ELR (cell line): Measurements from ENCODE around the gene CTDSPL.

Experiments
- DNase-seq: peaks from one replicate; pipeline ENCODE4 v3.0.0-alpha.2; 2015; ENCODE audit warnings: low read depth

Gene CTDSPL

DNA sequence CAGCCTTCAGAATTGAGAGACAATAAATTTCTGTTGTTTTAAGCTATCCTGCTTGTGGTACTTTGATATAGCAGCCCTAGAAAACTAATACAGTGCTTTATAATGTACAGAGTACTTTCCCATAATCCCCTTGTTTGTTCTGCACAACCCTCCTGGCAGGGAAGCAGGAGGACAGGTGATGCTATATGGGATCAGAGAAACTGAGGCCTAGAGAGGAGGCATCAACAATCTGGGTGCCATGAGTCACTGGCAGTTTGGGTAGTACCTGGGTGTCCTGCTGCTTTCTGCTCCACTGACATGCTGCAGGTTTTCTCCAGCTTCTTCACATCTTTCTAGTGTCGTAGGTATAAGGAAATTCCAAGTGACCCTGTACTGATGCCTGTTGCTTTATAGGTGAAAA lies 55.0 kb downstream of the CTDSPL start:
- DNase-seq = no peak

DNA sequence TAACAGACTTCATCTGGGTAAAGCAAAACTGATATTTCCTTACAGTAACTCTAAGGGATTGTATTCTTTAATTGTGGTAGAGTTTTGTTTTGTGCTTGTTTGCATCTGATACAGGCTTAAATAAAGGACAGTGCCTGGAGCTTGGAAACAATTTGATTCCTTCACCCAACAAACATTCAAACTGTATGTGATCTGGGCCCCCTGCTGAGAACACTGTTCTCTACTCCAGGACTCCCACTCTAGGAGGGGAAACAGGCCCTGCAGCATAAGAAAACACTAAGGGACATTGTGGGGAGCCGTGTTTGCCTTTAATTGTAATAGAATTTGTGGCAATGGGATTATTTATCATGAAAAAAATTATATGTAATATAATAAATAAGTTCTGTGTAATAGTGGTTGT lies 56.9 kb downstream of the CTDSPL start:
- DNase-seq = no peak

DNA sequence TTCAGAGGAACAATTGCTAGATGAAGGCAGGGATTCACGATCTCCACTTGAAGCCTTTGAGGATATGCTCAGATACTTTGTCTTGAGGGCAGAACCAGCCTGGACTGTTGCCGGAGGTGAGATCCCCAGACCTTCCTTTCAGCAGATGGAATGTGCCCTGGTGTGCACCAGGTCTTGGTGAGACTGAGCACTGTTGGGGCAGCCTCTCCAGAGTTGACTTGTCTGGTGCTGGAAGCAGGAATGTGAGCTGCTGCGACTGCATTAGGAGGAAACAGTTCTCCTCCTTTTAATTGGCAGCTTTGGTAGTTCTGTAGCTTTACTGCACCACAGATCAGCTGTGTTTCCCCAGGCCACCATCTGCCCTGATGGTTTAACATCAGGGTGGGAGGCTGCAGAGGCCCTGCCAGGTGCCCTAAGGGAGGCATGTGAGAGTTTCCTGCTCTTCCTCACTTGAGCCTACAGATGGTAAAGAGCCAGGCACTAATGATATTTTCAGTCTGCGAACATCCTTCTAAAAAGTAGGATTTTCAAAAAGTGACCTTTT lies 58.5 kb downstream of the CTDSPL start:
- no peak for DNase-seq

DNA sequence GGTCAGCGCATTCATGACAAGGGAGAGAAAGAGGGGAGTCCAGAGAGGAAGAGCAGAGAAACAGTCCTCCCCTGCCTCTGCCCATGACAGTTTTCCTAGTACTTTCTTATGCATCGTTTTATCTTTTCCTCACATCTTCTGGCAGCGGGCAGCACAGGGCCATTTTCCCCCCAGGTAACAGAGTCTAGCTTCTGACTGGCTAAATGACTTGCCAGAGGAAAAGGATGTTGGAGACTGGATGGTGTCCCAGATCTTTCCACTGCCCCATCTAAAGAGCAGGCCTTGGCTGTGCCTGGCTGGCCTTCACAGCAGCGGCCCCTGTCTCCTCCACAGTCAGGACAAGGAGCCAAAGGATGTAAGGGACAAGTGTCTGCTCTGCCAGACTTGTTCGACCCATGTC lies 59.3 kb downstream of the CTDSPL start:
- no peak for DNase-seq

DNA sequence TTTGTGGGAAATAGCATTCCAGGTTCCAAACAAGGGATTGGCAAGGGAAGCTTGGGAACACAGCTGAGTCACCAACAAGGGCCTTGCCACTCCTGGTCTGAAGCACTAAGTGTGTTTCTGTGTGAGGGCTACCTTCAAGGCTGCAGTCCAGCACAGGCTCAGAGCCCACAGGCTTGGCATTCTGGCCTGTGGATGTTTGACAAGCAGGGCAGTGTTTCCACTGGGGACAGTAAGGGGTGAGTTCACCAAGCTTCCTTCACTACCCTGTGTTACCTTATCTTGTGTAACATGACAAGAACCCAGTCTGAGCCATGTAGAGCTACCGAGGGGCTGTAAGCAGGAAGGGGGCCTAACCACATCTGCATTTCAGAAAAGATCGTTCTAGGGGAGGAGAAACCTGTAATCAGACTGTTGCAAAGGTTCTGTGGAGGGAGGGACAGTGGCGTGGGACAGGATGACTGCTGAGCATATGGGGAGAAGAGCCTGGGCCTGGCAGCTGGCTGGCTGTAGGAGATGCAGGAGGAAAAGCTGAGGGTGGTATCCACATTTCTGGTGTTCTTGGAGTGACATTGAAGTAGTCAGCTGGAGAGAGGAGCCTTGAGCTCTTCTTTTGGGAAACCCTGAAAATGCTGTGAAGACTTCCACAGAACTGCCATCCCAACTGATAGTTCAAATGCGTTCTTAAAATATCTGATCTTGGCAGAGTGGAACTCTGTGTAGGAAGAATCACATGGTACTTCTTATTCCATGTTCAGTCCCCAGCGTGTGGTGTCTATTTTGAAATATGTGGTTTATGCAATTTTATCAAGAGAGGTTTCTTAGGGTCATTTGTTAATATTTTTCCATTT lies 61.3 kb downstream of the CTDSPL start:
- DNase-seq = peak; percentile 17

DNA sequence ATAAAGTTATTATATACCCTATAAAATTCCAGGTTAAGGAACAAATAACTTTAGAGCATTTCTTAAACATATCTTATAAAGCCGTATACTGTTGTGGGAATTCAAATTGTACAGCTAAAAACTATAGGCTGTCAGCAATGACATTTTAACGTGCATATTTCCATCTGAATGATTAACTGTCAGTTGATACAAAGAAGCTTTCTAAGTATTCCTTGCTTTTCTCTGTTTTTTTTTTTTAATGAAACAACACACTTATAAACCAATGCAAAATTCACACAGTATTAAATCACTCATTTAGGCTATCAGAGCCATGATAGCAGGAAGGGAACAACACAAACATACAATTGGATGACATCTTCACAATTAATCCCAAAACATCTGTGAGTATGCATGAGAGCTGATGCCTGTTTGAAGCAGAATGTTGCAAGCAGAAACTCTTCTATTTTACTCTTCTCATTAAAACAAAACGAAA lies 61.9 kb downstream of the CTDSPL start:
- DNase-seq = no peak

DNA sequence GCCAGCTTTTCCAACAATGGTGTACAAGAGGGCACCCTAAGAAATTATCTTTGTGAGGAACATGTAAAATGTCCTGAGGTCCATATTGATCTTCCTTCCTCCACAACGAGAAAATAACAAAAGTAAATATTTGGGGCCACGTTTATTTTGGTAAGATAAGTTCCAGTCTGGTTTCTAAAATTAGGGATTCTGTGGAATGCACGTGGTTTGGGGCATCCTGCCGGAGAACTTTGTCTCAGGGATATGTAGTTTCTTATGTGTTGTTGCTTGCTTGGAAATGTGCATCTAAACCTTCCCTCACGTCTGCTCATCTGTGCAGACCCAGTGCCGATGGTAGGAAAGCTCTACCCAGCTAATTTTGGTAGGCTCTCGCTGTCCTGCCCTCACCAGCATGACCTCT lies 62.8 kb downstream of the CTDSPL start:
- no peak for DNase-seq

DNA sequence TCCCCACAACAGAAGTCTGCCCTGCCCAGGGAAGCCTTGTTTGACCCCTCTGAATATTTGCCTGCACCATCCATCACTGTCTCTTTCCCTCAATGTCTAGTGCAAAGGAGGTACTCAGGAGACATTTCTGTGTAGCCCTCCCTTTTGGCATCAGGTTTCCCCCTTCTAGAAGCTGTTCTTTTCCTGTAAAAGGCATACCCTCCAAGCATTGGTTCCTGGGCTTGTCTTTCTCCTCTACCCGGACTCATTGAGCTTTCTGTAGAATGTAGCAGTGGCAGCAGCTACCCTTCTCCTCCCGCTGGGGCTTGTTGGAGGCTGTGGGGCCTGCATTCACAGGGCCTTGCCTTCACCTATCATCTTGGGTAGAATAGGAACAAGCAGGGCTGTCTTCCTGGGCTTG lies 63.5 kb downstream of the CTDSPL start:
- DNase-seq = no peak

DNA sequence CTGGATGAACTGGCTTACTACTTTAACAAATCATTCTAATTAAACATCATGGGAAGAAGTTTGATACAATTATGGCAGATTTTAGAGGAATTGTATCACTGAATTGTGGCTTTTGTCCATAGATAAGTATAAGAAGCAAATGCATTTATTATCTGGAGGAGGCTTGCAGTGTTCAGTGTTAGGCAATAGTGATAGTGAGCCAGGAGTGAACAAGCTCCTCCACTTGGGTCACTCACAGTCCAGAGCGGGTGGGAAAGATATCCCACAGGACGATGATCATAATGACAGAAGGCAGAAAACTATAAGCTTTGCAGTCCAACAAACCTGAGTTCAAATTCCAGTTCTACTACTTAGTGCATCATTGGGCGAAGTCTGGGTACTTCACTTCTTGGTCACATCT lies 64.9 kb downstream of the CTDSPL start:
- DNase-seq = no peak

DNA sequence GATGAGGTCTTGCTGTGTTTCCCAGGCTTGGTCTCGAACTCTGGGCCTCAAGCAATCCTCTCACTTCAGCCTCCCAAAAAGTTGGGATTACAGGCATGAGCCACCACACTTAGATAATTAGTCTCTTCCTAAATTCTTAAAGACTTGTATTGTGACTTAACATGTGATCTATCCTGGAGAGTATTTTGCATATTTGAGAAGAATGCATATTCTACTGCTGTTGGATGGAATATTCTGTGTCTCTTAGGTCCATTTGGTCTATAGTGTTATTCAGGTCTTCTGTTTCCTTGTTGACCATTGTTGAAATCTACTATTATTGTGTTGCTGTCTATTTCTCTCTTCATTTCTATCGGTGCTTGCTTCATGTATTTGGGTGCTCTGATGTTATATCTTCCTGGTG lies 68.8 kb downstream of the CTDSPL start:
- DNase-seq = no peak

DNA sequence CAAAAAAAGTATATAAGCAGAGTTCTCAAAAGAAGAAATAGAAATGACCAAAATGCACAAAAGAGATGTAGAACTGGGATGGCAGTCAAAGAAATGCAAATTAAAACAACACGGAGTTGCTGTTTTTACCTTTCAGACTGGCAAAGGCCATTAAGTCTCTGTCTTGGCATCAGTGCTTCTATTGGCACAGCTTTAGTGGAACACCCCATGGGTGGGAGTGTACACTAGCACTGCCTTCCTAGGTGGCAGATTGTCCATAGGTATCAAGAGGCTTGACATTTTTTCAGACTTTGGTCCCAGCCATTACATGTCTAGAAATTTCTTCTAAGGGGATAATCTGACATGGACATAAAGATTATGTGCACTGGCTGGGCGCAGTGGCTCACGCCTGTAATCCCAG lies 70.8 kb downstream of the CTDSPL start:
- no peak for DNase-seq

DNA sequence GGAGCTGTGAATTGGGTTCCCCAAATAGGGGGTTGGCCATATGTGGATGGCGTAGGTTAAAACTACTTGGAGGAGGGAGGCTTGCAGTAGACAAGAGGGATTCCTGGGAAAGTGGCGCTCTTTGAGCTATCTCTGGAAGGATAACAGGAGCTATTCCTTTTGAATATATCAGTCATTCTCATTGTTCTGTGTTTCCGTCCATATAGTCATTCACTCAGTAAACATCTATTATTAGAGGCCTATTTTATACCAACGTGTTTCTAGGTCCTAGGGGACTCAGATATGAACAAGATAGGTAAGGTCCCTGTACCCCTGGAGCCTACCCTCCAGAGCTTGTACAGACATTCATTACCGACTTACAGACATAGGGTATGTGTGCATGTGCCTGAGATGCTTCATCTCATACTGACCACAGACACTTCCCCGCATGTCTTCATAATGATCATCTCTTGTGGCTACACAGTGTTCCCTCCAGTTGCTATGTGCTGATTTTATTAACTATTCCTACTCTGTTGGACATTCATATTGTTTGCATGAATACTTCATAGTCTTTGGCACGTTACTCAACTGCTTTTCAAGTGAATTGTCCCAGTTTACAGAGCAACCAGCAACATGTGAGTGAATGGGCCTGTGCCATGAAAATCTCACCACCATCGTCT lies 73.1 kb downstream of the CTDSPL start:
- DNase-seq = peak; percentile 32

DNA sequence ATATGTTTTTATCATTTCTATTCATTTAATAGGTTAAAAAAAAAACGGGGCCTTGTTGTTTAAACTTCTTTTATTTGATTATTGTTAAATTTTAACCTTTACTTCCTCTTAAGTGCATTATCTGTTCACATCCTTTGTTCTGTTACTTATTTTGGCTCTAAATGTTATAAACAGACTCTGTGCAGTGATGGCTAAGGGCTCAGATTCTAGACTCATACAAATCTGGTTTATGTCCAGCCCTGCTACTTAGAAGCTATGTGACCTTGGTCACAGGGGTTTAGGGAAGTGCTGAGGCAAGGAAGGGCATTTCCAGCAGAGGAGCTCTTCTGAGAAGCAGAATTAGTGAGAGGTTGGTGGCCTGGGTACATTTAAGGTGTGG lies 73.6 kb downstream of the CTDSPL start:
- DNase-seq = peak; percentile 16

DNA sequence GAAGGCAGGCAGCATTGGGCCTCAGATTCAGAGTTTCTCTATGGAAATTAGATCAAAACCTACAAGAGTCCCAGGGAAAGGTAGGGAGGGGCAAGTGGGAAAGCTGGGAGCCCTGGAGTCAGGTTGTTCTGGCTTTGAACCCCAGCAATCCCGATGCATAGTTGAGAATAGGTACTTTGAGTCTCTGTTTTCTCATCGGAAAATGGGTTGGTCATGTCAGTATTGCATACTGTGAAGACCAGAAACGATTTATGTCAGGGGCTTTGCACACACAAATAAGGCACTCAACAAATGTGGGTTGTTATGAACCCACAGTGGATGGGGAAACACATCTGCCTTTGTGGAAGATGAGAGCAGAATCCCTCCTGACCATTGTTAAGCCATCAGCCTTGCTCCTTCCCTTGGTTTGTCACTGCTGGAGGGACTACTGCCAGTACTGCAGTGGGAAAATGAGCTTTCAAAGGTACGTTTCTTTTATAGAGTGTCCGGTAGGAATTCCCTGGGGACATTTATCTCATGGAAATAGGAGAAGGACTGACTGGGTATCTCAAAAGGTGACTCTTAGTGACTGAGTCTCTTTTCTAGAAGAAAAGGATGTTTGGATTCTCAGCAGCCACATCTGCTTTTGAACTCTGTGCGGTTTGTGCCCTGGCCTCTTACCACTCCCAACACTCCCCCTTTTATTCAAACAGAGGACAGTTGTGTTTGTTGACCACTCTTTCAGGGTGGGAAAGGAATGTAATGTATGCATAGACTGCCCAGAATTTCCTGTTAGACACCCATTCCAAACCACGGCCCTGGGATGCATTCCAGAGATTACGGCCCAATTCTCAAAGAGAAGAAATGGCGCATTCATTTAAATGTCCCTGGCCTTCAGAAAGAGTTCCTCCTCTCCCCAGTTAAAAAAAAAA lies 74.3 kb downstream of the CTDSPL start:
- peak; percentile 96 for DNase-seq

DNA sequence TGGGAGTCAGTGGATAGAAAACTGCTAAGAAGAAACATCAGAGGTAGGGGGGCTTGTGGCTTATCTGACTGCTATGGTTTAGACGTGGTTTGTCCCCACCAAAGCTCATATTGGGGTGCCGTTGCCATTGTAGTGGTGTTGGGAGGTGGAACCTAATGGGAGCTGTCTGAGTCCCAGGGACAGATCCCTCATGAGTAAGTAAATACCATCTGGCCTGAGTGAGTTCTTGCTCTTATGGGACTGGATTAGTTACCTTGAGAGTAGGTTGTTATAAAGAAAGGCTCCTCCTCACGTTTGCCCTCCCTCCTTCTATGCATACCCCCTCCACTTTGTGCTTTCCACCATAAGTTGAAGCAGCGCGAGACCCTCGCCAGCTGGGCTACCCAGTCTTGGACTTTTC lies 75.5 kb downstream of the CTDSPL start:
- DNase-seq = peak; percentile 16

DNA sequence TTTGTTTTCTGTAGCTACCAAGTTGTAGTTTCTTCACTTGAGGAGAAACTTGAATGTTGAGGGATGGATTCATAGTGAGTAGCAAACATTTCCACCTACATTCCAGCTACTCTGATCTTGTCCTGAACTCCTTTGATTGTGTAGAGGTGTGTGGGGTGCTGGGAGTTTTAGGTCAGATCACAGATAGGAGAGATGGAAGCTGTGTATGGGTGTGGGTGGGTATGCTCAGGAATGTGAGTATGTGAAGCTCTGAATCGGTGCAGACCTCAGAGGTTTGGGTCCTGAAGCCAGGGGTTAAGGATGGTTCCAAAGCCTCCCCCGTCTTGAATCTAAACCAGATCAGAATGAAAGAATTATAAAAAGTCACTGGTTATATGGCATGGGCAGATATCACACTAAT lies 76.3 kb downstream of the CTDSPL start:
- no peak for DNase-seq

DNA sequence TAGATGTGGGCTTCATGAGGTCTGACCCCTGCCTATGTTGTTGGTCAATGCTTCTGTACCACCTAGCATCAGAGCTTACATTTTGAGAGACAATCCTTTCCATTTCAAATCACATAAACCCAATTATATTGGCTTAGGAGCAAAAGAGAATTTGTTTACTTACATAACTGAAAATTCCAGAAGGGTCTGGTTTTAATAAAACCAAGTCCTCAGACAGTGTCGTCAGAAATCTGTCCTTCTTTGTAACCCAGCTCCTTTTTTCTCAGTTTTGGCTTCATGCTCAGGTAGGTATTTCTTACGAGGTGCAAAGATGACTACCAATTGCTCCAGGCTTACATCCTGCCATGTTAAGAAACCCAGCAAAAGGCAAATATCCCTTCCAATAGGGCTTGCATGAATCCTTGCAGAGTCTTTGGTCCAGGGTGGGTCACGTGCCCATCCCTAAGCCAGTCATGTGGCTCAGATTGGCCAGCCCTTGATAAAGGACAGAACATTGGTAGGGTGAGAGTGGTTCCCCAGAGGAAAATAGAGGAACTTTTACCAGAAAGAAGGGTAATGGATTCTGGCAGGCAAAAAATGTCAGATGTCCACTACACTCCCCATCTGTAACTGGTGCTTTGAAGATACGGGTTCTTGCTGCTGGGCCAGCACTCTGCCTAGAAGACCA lies 78.7 kb downstream of the CTDSPL start:
- no peak for DNase-seq

DNA sequence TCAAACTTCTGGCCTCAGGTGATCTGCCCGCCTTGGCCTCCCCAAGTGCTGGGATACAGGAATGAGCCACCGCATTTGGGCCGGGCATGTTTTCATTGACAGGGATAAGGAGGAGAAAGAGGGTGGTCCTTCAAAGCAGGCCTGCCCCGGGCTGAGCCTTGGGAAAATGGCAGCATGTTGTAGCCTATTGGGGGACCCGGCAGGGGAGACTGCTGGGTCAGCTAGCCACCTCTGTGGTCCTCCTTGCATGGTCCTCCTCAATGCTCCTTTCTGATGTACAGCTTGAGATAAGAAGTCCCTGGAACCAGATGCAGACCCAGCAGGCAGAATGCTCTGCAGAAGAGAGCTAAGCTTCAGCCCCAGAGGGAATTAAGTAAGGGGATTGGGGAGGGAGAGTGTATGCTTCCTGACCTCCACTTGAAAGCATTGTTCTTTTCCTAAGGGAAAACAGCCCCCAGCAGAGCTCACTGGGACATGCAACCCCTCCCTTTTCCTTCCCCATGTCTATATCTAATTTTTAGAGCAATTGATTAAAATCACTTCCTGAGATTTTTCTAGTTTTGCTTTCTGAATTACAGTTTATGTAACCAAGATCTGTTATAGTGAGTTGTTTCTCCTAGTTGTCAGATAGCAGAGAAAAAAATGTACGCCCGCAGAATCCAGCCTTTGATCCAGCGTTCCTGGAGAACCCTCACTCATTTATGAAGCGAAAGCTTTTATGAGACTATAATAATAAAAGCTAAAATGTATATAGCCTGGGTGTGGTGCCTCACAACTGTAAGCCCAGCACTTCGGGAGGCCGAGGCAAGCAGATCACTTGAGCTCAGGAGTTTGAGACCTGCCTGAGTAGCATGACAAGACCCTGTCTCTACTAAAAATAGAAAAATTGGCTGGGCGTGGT lies 80.2 kb downstream of the CTDSPL start:
- DNase-seq = no peak

DNA sequence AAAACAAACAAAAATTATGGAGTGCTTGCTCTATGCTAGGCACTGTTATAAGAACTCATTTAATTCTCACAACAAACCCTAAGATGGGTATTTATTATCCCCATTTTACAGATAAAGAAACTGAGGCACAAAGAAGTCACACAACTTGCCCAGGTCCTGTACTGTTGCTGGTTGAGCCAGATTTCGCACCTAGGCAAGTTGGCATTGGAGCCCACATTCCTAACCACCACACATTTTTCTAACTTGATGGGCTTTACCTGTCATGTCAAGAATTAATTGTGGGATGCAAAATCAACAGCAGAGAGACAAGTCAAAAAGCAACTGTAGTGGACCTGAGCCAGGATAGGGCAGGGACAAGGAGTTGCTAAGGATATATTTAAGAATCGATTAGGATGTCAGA lies 81.0 kb downstream of the CTDSPL start:
- DNase-seq = no peak

DNA sequence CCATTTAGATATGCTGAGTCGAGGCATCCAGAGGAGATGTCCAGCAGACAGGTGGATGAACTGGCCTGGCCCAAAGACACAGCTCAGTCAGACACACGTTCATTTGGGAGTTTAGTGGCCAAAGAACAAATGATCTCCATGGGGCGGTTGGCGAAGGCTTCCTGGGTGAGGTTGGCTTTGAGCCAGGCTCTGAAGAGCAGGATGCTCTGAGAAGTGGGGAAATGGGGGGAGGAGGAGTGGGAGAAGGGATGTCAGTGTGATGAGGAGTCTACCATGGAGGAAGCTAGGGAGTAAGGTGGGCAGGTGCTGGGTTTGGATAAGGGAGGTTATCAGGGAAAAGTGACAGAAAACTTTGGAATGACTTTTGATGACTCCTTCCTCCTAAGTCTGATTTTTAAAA lies 81.4 kb downstream of the CTDSPL start:
- no peak for DNase-seq
